Measurements from ENCODE around the gene BCORL1. TPM values are rescaled to one million over a fixed set of nuclear protein-coding genes. Genes with fewer than 3 reads are reported as not detected.

Gene BCORL1
- total RNA-seq, 1 donor from 2014 or later, result 1.1 TPM

- Histone ChIP-seq H3K4me3 (ENCODE audit: low read depth, low read length) (no peak overlapping the region), H3K36me3 (ENCODE audit: control insufficient read depth, insufficient read depth, low read length) (no peaks in the 10 kb centered on the region), H3K27me3 (ENCODE audit: control insufficient read depth, insufficient read depth, low read length) (no peaks in the 10 kb centered on the region)
- FAIRE-seq (no peak), DNase-seq (ENCODE audit: low read depth) (no peak)
- TF ChIP-seq, protein P1, sequence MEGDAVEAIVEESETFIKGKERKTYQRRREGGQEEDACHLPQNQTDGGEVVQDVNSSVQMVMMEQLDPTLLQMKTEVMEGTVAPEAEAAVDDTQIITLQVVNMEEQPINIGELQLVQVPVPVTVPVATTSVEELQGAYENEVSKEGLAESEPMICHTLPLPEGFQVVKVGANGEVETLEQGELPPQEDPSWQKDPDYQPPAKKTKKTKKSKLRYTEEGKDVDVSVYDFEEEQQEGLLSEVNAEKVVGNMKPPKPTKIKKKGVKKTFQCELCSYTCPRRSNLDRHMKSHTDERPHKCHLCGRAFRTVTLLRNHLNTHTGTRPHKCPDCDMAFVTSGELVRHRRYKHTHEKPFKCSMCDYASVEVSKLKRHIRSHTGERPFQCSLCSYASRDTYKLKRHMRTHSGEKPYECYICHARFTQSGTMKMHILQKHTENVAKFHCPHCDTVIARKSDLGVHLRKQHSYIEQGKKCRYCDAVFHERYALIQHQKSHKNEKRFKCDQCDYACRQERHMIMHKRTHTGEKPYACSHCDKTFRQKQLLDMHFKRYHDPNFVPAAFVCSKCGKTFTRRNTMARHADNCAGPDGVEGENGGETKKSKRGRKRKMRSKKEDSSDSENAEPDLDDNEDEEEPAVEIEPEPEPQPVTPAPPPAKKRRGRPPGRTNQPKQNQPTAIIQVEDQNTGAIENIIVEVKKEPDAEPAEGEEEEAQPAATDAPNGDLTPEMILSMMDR (IDR thresholded peaks at IDR 0.05; ENCODE audit: insufficient read depth, low read length, severe bottlenecking), result no peak
Measured at GRCh38 chrX:129980540-129981199, 1.8 kb upstream of the BCORL1 start.

- Histone ChIP-seq H3K4me3 (ENCODE audit: low read depth, low read length) (no peak overlapping the region), H3K36me3 (ENCODE audit: control insufficient read depth, insufficient read depth, low read length) (no peaks in the 10 kb centered on the region), H3K27me3 (ENCODE audit: control insufficient read depth, insufficient read depth, low read length) (no peaks in the 10 kb centered on the region)
- FAIRE-seq, result no peak
- no peak for DNase-seq (ENCODE audit: low read depth)
- TF ChIP-seq, protein P1 (IDR thresholded peaks at IDR 0.05; ENCODE audit: insufficient read depth, low read length, severe bottlenecking), result no peak
Measured at GRCh38 chrX:129981200-129981553, 1.3 kb upstream of the BCORL1 start.

- TF ChIP-seq, protein P1 (IDR thresholded peaks at IDR 0.05; ENCODE audit: insufficient read depth, low read length, severe bottlenecking), result no peak
- H3K4me3 ChIP-seq (ENCODE audit: low read depth, low read length), result no peak overlapping the region
Measured at GRCh38 chrX:129981752-129982299, 609 bp upstream of the BCORL1 start.

DNA sequence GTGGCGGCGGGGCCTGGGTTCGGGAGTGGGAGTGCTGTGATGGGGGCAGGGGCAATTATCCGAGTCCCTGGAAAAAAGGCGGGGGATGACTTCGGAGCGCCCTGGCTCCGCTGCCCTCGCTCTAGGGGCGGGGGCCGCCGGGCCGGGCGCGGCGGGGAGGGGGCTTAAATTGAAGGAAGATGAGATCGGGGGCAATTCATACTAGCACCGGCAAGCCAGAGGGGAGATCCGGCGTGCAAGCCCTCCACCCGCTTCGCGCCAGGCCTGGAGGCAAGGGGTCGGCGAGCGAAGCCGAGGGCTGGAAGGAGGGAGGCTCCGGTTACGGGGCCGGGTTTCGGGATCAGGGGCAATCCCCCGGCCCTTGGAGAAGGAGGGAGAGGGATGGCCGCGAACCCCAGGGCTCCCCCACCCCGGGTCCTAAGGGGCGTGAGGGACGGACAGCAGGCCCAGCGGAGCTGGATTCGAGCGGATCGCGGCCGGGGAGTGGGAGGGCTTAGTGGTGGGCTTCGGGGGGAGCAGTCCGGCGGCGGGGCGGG, 1.2 kb downstream of the BCORL1 start:
- Histone ChIP-seq H3K4me3 (ENCODE audit: low read depth, low read length) (no peak overlapping the region), H3K36me3 (ENCODE audit: control insufficient read depth, insufficient read depth, low read length) (no peaks in the 10 kb centered on the region), H3K27me3 (ENCODE audit: control insufficient read depth, insufficient read depth, low read length) (no peaks in the 10 kb centered on the region)
- TF ChIP-seq, protein P1 (IDR thresholded peaks at IDR 0.05; ENCODE audit: insufficient read depth, low read length, severe bottlenecking), result no peak
- no peak for FAIRE-seq
- DNase-seq (ENCODE audit: low read depth), result no peak

More at GRCh38 chrX:129981752-129982299, 609 bp upstream of the BCORL1 start:
- H3K36me3 ChIP-seq (ENCODE audit: control insufficient read depth, insufficient read depth, low read length), result no peaks in the 10 kb centered on the region
- DNase-seq (ENCODE audit: low read depth) (no peak), FAIRE-seq (no peak)
- H3K27me3 ChIP-seq (ENCODE audit: control insufficient read depth, insufficient read depth, low read length), result no peaks in the 10 kb centered on the region

GRCh38 chrX:129984111-129984958, 1.9 kb downstream of the BCORL1 start:
- FAIRE-seq (no peak), DNase-seq (ENCODE audit: low read depth) (no peak)
- TF ChIP-seq, protein P1 (IDR thresholded peaks at IDR 0.05; ENCODE audit: insufficient read depth, low read length, severe bottlenecking), result no peak
- Histone ChIP-seq H3K36me3 (ENCODE audit: control insufficient read depth, insufficient read depth, low read length) (no peaks in the 10 kb centered on the region), H3K27me3 (ENCODE audit: control insufficient read depth, insufficient read depth, low read length) (no peaks in the 10 kb centered on the region), H3K4me3 (ENCODE audit: low read depth, low read length) (peak overlapping the region; percentile 38)

Data from bronchial epithelial cell (primary cell).